HepG2 (cell line): ENCODE results near the gene ST14. TPM values are rescaled to one million over a fixed set of nuclear protein-coding genes. Genes with fewer than 3 reads are reported as not detected.

Source experiments
- ATAC-seq: fragments of 200-7000 bp; cut with Tn5 transposase; 3 replicates; pipeline ENCODE4 v1.9.1; 2020; ENCODE audit warnings: mild to moderate bottlenecking, moderate library complexity
- Bru-seq: library from RNA; stranded (reverse); fragments of 400-500 nt; gene quantifications from one replicate; lab custom pipeline; 2021; lab: Mats Ljungman, UMichigan
- BruChase-seq, 2 experiments: library from RNA; stranded (reverse); fragments of 400-500 nt; gene quantifications; one replicate each; lab custom pipeline; 2021; lab: Mats Ljungman, UMichigan
- BruUV-seq: library from RNA; stranded (reverse); fragments of 400-500 nt; replicated peaks from 2 replicates; lab custom pipeline; 2021; lab: Mats Ljungman, UMichigan
- CTCF ChIA-PET: fragments of 300-600 bp; formaldehyde crosslinking; extraction: SDS; loops from one replicate; lab custom pipeline; 2021; ENCODE audit warnings: low total read pairs, inconsistent platforms, low intra/inter-chr PET ratio; lab: Yijun Ruan, JAX
- POLR2A ChIA-PET: fragments of 350-600 bp; sonication (Branson Sonifier 250); formaldehyde crosslinking; loops from one replicate; lab custom pipeline; 2020; ENCODE audit warnings: antibody characterized with exemption, inconsistent platforms; lab: Yijun Ruan, JAX
- DNase-seq: peaks from one replicate; pipeline ENCODE4 v3.0.0-alpha.2; 2015; ENCODE audit warnings: low spot score
- FAIRE-seq: peaks from 3 replicates; lab custom pipeline; 2011; peaks lifted over from hg19 to GRCh38; lab: Jason Lieb, UNC
- H2AFZ ChIP-seq: one replicate; pipeline ENCODE4 v1.6.1; 2011; ENCODE audit warnings: low read length, inconsistent platforms
- H3K27ac ChIP-seq: fragments of 300-600 bp; 3 replicates; pipeline ENCODE4 v1.8.0; 2011; ENCODE audit warnings: mixed run types, mild to moderate bottlenecking, mixed read lengths, low read length, inconsistent platforms; ENCODE audit not compliant: insufficient read depth; ENCODE audit errors: extremely low read length
- H3K27me3 ChIP-seq, 2 experiments: fragments of 200-600 bp in 1 of 2; 2 replicates in 1 of 2; 3 replicates in 1 of 2; pipeline versions ENCODE4 v1.6.0 to v1.8.0; 2011; ENCODE audit warnings: low read length in 2 of 2, mild to moderate bottlenecking in 2 of 2, moderate library complexity in 2 of 2, inconsistent platforms in 1 of 2; ENCODE audit not compliant: insufficient read depth in 2 of 2, control insufficient read depth in 1 of 2
- H3K36me3 ChIP-seq, 2 experiments: fragments of 200-600 bp in 1 of 2; replicated peaks in 1 of 2; 2 replicates in 1 of 2; 3 replicates in 1 of 2; pipeline versions ENCODE4 v1.5.1 to v1.8.0; 2011; ENCODE audit warnings: low read length in 2 of 2, inconsistent platforms in 1 of 2; ENCODE audit not compliant: insufficient read depth in 2 of 2, control insufficient read depth in 1 of 2
- H3K4me1 ChIP-seq: 2 replicates; pipeline ENCODE4 v1.5.1; 2012; ENCODE audit warnings: low read length, inconsistent platforms; ENCODE audit not compliant: insufficient read depth
- H3K4me2 ChIP-seq: 2 replicates; pipeline ENCODE4 v1.6.0; 2011; ENCODE audit warnings: low read depth, low read length, inconsistent platforms
- H3K4me3 ChIP-seq, 3 experiments: fragments of 200-600 bp in 1 of 3; sonication (generic), shearing (Covaris generic) in 1 of 3; replicated peaks in 1 of 3; 2 replicates each; pipeline ENCODE4 v1.5.1; 2011 to 2016; ENCODE audit warnings: low read length in 3 of 3, inconsistent platforms in 2 of 3, low read depth in 2 of 3, mild to moderate bottlenecking in 2 of 3, control low read depth in 1 of 3, mixed read lengths in 1 of 3; ENCODE audit not compliant: insufficient read depth in 1 of 3
- H3K79me2 ChIP-seq: one replicate; pipeline ENCODE4 v1.6.1; 2011; ENCODE audit warnings: low read length, inconsistent platforms; ENCODE audit not compliant: insufficient read depth
- H3K9ac ChIP-seq: 2 replicates; pipeline ENCODE4 v1.6.0; 2011; ENCODE audit warnings: mild to moderate bottlenecking, low read depth, low read length, inconsistent platforms; ENCODE audit not compliant: insufficient read depth
- H3K9me3 ChIP-seq: 2 replicates; pipeline ENCODE4 v1.5.1; 2012; ENCODE audit warnings: mild to moderate bottlenecking, low read length
- H4K20me1 ChIP-seq: 2 replicates; pipeline ENCODE4 v1.6.0; 2011; ENCODE audit warnings: inconsistent platforms, mild to moderate bottlenecking, low read length, moderate library complexity; ENCODE audit not compliant: insufficient read depth
- KAT7 ChIP-seq: IDR thresholded peaks from 2 replicates; pipeline ENCODE4 v1.6.1; 2018; ENCODE audit warnings: borderline replicate concordance, missing compliant biosample characterization
- REL ChIP-seq: sonication (generic); formaldehyde crosslinking; conservative IDR thresholded peaks from 2 replicates; pipeline ENCODE4 v1.8.0; 2022; ENCODE audit warnings: mild to moderate bottlenecking, missing genetic modification reagents, moderate library complexity
- STAT5B ChIP-seq: sonication (generic); formaldehyde crosslinking; IDR thresholded peaks from 2 replicates; pipeline ENCODE4 v1.4.0; 2020; ENCODE audit warnings: missing genetic modification reagents
- U2AF1 ChIP-seq: fragments of 200-400 bp; formaldehyde crosslinking; optimal IDR thresholded peaks from 2 replicates; pipeline ENCODE3; 2017; ENCODE audit warnings: mild to moderate bottlenecking, low read depth, low read length
- ZNF138 ChIP-seq: sonication (generic); formaldehyde crosslinking; IDR thresholded peaks from 2 replicates; pipeline ENCODE4 v1.5.0; 2020; ENCODE audit warnings: mild to moderate bottlenecking, low read depth, missing genetic modification reagents
- ZNF790 ChIP-seq: sonication (generic); formaldehyde crosslinking; IDR thresholded peaks from 2 replicates; pipeline ENCODE4 v1.8.0; 2022; ENCODE audit warnings: missing genetic modification reagents, mild to moderate bottlenecking, borderline replicate concordance
- WGBS: methylation state at CpG from one replicate; pipeline ENCODE4 v1.1.6; 2017; ENCODE audit warnings: low lambda C conversion rate; 5-methylcytosine and 5-hydroxymethylcytosine counted together
- in situ Hi-C: cut with HindIII; loops from 2 replicates; pipeline ENCODE4 v1.10.0; 2017; ENCODE audit warnings: low pct_unique_long_range_greater_than_20kb; ENCODE audit not compliant: extremely low pct_ligation_motif_present
- intact Hi-C: fragments of 100-400 bp; cut with micrococcal nuclease; formaldehyde crosslinking; loops from one replicate; pipeline ENCODE4 v1.10.0; 2022; ENCODE audit not compliant: unreplicated experiment
- long read RNA-seq, 2 experiments: library from RNA in 1 of 2; library from polyadenylated mRNA in 1 of 2; stranded (forward) in 1 of 2; unstranded in 1 of 2; transcript quantifications; one replicate each; pipeline ENCODE4 v2.0.0, GENCODE V29; 2019 to 2022
- polyA minus RNA-seq, 3 experiments: library from RNA; depleted of rRNA, polyadenylated mRNA; stranded (reverse); fragments of >200 nt; gene quantifications; 2 replicates each; pipeline ENCODE4 v1.2.3, GENCODE V29; 2011; ENCODE audit warnings: low replicate concordance in 1 of 3
- polyA plus RNA-seq, 8 experiments: library from polyadenylated mRNA; depleted of rRNA in 3 of 8; stranded (reverse) in 7 of 8; unstranded in 1 of 8; fragments of >200 nt; fragmentation: Illumina TruSeq in 4 of 8; extraction: Trizol in 4 of 8; gene quantifications; 2 replicates each; pipeline versions ENCODE4 v1.2.1 to v1.2.3, GENCODE V29; 2011 to 2016; ENCODE audit warnings: low read depth in 4 of 8, missing spikeins in 1 of 8, mixed read lengths in 1 of 8; ENCODE audit not compliant: insufficient read depth in 1 of 8
- total RNA-seq, 5 experiments: library from RNA; depleted of rRNA; stranded (reverse); fragments of >200 nt; fragmentation: Illumina TruSeq; extraction: Trizol; gene quantifications; 2 replicates each; pipeline ENCODE4 v1.2.3, GENCODE V29; 2016; ENCODE audit warnings: low read depth in 1 of 5
- TF ChIP-seq, protein P1 (sequence below): sonication (generic); formaldehyde crosslinking; IDR thresholded peaks from 2 replicates; pipeline ENCODE4 v1.8.0; 2022; ENCODE audit warnings: low read depth, missing genetic modification reagents

The ST14 gene
- total RNA-seq (2016; rRNA removed; fragmentation: Illumina TruSeq; extraction: Trizol) (0.69 and 1.4 TPM in 2 replicates), polyA plus RNA-seq (2011; rRNA removed) (0.88 and 1.1 TPM in 2 replicates), polyA minus RNA-seq (2011; rRNA and poly(A)+ RNA removed; ENCODE audit: low replicate concordance) (2.0 and 3.1 TPM in 2 replicates), Bru-seq, nascent RNA (percentile 35 among the genes with signal in this experiment), BruChase-seq, experiment 1, labeled RNA remaining after a 6-hour chase (percentile 32 among the genes with signal in this experiment), BruChase-seq, experiment 2, labeled RNA remaining after a 2-hour chase (percentile 34 among the genes with signal in this experiment)
- total RNA-seq (2016; cell fraction: cytosol; rRNA removed; fragmentation: Illumina TruSeq; extraction: Trizol; ENCODE audit: low read depth) = 0.26 and 0.30 TPM in 2 replicates
- 0.55 and 1.3 TPM in 2 replicates for total RNA-seq (2016; cell fraction: insoluble cytoplasmic fraction; rRNA removed; fragmentation: Illumina TruSeq; extraction: Trizol)
- total RNA-seq (2016; cell fraction: membrane; rRNA removed; fragmentation: Illumina TruSeq; extraction: Trizol) = 0.65 and 0.72 TPM in 2 replicates
- total RNA-seq (2016; cell fraction: nucleus; rRNA removed; fragmentation: Illumina TruSeq; extraction: Trizol) = 0.94 and 0.99 TPM in 2 replicates
- 0.90 and 1.3 TPM in 2 replicates for polyA plus RNA-seq (2011; cell fraction: cytosol; rRNA removed)
- 2.7 and 3.0 TPM in 2 replicates for polyA plus RNA-seq (2011; cell fraction: nucleus; rRNA removed)
- polyA plus RNA-seq (2012) = 0.76 and 1.3 TPM in 2 replicates
- 0.14 and 0.15 TPM in 2 replicates for polyA plus RNA-seq (2016; cell fraction: cytosol; fragmentation: Illumina TruSeq; extraction: Trizol; ENCODE audit: low read depth)
- 0.84 and 1.1 TPM in 2 replicates for polyA plus RNA-seq (2016; cell fraction: insoluble cytoplasmic fraction; fragmentation: Illumina TruSeq; extraction: Trizol; ENCODE audit: low read depth)
- polyA plus RNA-seq (2016; cell fraction: membrane; fragmentation: Illumina TruSeq; extraction: Trizol; ENCODE audit: low read depth) = 0.31 and 0.55 TPM in 2 replicates
- 2.0 and 2.6 TPM in 2 replicates for polyA plus RNA-seq (2016; cell fraction: nucleus; fragmentation: Illumina TruSeq; extraction: Trizol; ENCODE audit: insufficient read depth, low read depth)
- polyA minus RNA-seq (2011; cell fraction: cytosol; rRNA and poly(A)+ RNA removed) = 0.62 and 0.79 TPM in 2 replicates
- 0.64 and 0.87 TPM in 2 replicates for polyA minus RNA-seq (2011; cell fraction: nucleus; rRNA and poly(A)+ RNA removed)
- long read RNA-seq, experiment 1, partial matches to known transcripts = 4 of 5 reads
- long read RNA-seq, experiment 1, other reads (novel, unspliced or antisense) = 1 of 5 reads
- long read RNA-seq, experiment 2, partial matches to known transcripts = 3 of 9 reads
- long read RNA-seq, experiment 2, other reads (novel, unspliced or antisense) = 6 of 9 reads

DNA sequence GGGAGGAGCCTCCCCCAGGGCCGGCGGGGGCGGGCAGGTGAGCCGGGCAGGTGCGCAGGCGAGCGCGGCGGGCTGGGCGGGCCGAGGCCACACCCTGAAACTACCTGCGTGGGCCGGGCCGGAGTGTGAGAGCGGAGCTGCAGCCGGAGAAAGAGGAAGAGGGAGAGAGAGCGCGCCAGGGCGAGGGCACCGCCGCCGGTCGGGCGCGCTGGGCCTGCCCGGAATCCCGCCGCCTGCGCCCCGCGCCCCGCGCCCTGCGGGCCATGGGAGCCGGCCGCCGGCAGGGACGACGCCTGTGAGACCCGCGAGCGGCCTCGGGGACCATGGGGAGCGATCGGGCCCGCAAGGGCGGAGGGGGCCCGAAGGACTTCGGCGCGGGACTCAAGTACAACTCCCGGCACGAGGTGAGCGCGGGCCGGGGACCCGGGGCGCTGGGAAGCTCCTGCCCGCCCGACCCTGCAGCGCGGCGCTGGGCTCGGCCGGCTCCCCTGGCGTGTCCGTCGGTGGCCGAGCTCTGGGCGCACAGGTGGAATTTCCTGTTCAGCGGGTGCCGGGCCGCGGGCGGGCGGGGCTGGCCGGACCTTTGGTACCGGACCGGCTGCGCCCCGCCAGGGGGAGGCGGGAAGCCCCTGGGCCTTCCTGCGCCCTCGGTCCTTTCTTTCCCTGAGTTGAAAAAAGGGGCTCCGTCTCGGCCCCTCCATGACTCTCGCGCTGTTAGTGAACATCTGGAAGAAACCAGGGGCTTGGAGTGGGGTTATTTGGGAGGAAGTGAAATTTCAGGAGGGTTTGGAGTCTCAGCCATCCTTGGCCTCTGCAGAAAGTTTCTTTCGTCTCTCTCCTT is at the start of gene ST14:
Gene ST14, plus strand, starts transcription at position 126 of the 841 bp plus-strand sequence. Its CDS starts 198 bp downstream, at position 324.
- TF ChIP-seq, protein P1, sequence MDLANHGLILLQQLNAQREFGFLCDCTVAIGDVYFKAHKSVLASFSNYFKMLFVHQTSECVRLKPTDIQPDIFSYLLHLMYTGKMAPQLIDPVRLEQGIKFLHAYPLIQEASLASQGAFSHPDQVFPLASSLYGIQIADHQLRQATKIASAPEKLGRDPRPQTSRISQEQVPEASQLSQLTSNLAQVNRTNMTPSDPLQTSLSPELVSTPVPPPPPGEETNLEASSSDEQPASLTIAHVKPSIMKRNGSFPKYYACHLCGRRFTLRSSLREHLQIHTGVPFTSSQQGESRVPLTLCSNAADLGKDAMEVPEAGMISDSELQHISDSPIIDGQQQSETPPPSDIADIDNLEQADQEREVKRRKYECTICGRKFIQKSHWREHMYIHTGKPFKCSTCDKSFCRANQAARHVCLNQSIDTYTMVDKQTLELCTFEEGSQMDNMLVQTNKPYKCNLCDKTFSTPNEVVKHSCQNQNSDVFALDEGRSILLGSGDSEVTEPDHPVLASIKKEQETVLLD = no peak
- TF ChIP-seq STAT5B (CRISPR knock-in tag) = no peak
- TF ChIP-seq REL (CRISPR knock-in tag) = no peak
- TF ChIP-seq U2AF1 = no peak
- TF ChIP-seq ZNF790 = no peak
- no peak for TF ChIP-seq KAT7
- TF ChIP-seq ZNF138 (CRISPR knock-in tag) = no peak
- Histone ChIP-seq H4K20me1 (no peaks in the 10 kb centered on the region), H3K9ac (no peak within 1 kb of the TSS), H3K4me1 (peaks cover 37% of the 10 kb centered on the region), H3K79me2 (no peaks in the 10 kb centered on the region), H3K4me3 (no peak within 1 kb of the TSS), H2AFZ (no peak within 1 kb of the TSS), H3K27me3 (no peaks in the 10 kb centered on the region; a peak in 2 of 5 replicates), H3K36me3 (no peaks in the 10 kb centered on the region), H3K4me2 (no peak within 1 kb of the TSS), H3K27ac (no peak within 1 kb of the TSS), H3K9me3 (no peaks in the 10 kb centered on the region)
- BruUV-seq = no TSS peak
- CTCF ChIA-PET = no interaction called here
- ATAC-seq (no peak), DNase-seq (no peak), FAIRE-seq (no peak)
- in situ Hi-C loops (no loop called here), intact Hi-C loops (no loop called here)
- POLR2A ChIA-PET = no interaction called here
- WGBS = 94% methylated on average over 61 of the region's 89 CpGs
